ENCODE measurements around the gene SOX9. TPM values are rescaled to one million over a fixed set of nuclear protein-coding genes. Genes with fewer than 3 reads are reported as not detected.
A peak's percentile ranks its signal among the peaks of the same experiment; 100 is the strongest.

The SOX9 gene
- total and polyA plus RNA-seq, 2 of the 8 experiments (the other 6 are each of a cell fraction or from before 2014, with no cell fraction given), result 1.9 to 4.9 TPM

DNA sequence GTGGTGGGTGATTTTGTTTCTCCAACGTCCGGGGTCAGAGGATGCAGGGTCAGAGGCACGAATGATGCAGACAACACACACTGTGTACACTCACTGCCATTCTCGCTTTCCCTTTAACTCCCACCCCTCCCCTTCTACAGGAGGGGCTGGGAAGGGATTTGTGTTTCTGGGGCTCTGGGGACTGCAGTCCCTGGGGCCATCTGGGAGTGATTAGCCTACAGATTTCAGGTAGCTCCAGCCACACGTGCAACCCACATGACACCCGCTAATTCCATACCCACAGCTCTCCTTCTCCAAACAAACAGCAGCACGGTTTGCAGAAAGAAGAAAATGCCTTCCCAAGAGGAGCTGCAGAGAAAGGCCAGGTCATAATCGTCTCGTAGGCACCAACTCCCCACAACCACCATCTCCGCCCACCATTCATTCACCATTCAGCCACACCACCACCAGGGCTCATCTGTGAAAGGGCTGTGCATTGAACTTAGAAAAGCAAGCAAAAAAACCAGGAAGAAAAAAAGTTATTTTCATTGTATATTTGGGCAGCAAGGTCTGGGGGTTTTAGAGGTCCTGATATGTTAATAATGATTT lies 9.4 kb upstream of the SOX9 start:
- no peaks in the 10 kb centered on the region for H3K79me2 ChIP-seq (ENCODE audit: control insufficient read depth in 1 of 2, insufficient read depth in 2 of 2, low read length in 2 of 2)
- H3K4me1 ChIP-seq (replicated peaks in 1 of 4; ENCODE audit: control insufficient read depth in 3 of 4, insufficient read depth in 4 of 4, low read length in 3 of 4), result peaks cover 7 to 20% (median 16%) of the 10 kb centered on the region in 4 experiments
- no peak overlapping the region for H3K23ac ChIP-seq (ENCODE audit: insufficient read length)
- no peak overlapping the region for H4K91ac ChIP-seq (replicated peaks; ENCODE audit: insufficient read length, low read length)
- H3K9ac ChIP-seq (replicated peaks in 1 of 4; ENCODE audit: extremely low read depth in 1 of 4, low read depth in 3 of 4, low read length in 3 of 4), result peak overlapping the region in 1 of 4 experiments; percentile 24; a peak in 1 of 7 replicates
- H4K20me1 ChIP-seq (replicated peaks in 1 of 2; ENCODE audit: control insufficient read depth in 1 of 2, insufficient read depth in 2 of 2, low read length in 2 of 2), result no peaks in the 10 kb centered on the region
- no peak overlapping the region for H2BK5ac ChIP-seq (ENCODE audit: low read depth, low read length)
- no peak overlapping the region for H3K27ac ChIP-seq (ENCODE audit: low read depth, low read length)
- H3K36me3 ChIP-seq (ENCODE audit: control insufficient read depth in 2 of 4, insufficient read depth in 4 of 4, low read length in 3 of 4), result no peaks in the 10 kb centered on the region
- H2BK15ac ChIP-seq (ENCODE audit: low read length), result no peak overlapping the region
- TF ChIP-seq NANOG (IDR thresholded peaks at IDR 0.05; ENCODE audit: insufficient read depth, low read depth, low read length, poor library complexity, severe bottlenecking) (no peak), CTCF (IDR thresholded peaks at IDR 0.05; ENCODE audit: control extremely low read depth in 1 of 3, insufficient read depth in 1 of 3, low read depth in 1 of 3, low read length in 3 of 3) (no peak), ZNF274 (IDR thresholded peaks at IDR 0.05; ENCODE audit: borderline replicate concordance, extremely low read depth, low read length) (no peak), CEBPB (IDR thresholded peaks at IDR 0.05; ENCODE audit: low read depth, low read length) (no peak)
- no peak overlapping the region for H3K56ac ChIP-seq (replicated peaks; ENCODE audit: insufficient read length, low read depth, low read length)
- peaks cover 2 to 27% (median 22%) of the 10 kb centered on the region in 4 experiments for H3K27me3 ChIP-seq (replicated peaks in 1 of 4; ENCODE audit: control insufficient read depth in 3 of 4, extremely low read depth in 1 of 4, insufficient read depth in 3 of 4, low read length in 3 of 4)
- H3K14ac ChIP-seq (ENCODE audit: insufficient read length), result no peak overlapping the region
- no peak overlapping the region for H2BK120ac ChIP-seq (replicated peaks; ENCODE audit: low read depth, low read length)
- peak overlapping the region in 1 of 2 experiments; percentile 7; a peak in 2 of 4 replicates for H3K4me2 ChIP-seq (ENCODE audit: insufficient read depth in 1 of 2, low read depth in 2 of 2, low read length in 2 of 2)
- ChIA-PET CTCF (ENCODE audit: partially characterized antibody) (interaction anchor here (0.9 to 2.7 kb wide), 11 partner anchors 9 to 996 kb away, joined by 3 to 8 read pairs (median 4); no protein-coding TSS in a partner anchor), POLR2A (ENCODE audit: partially characterized antibody) (interaction anchor here (1.0 to 1.2 kb wide), 2 partner anchors 9 to 10 kb away, joined by 3 read pairs; partner anchors contain the start of gene SOX9)
- no peak overlapping the region for H2AK5ac ChIP-seq (ENCODE audit: low read depth, low read length)
- no peak overlapping the region for H4K5ac ChIP-seq (ENCODE audit: insufficient read length, low read depth, low read length)
- no peak overlapping the region for H2AFZ ChIP-seq (ENCODE audit: low read length)
- no peaks in the 10 kb centered on the region for H3K9me3 ChIP-seq (ENCODE audit: insufficient read depth in 2 of 2, low read depth in 1 of 2, low read length in 1 of 2)
- no peak overlapping the region for H3K4me3 ChIP-seq (ENCODE audit: extremely low read depth in 1 of 4, insufficient read depth in 2 of 4, low read depth in 3 of 4, low read length in 4 of 4)
- H3K18ac ChIP-seq (ENCODE audit: extremely low read depth, low read length), result 0 out of 2 replicates have a peak overlapping the region, but pooled peaks have one; percentile 25
- H2BK20ac ChIP-seq (ENCODE audit: low read length), result no peak overlapping the region
- no peak for FAIRE-seq
- H3K4ac ChIP-seq (replicated peaks; ENCODE audit: insufficient read length, low read depth, low read length), result no peak overlapping the region
- WGBS, 2 experiments (ENCODE audit: extremely low coverage in 1 of 2, insufficient coverage in 1 of 2, insufficient read length in 1 of 2, insufficient replicate concordance in 2 of 2, low coverage in 1 of 2, low lambda C conversion rate in 2 of 2, missing lambda C conversion rate in 1 of 2), result 70% methylated on average over 7 of the region's 10 CpGs; no CpG with 5 or more reads in 1 of the 2 experiments
- H3K23me2 ChIP-seq (ENCODE audit: low read depth, low read length), result peaks cover 6% of the 10 kb centered on the region; the same call in 1 of the 2 replicates
- no peaks in the 10 kb centered on the region for H3K79me1 ChIP-seq (ENCODE audit: low read depth, low read length)
- peak overlapping the region; percentile 72; the same call in 1 of the 2 replicates for H2BK12ac ChIP-seq (ENCODE audit: low read depth, low read length)
- DNase-seq (ENCODE audit: low read depth in 1 of 2, low spot score in 2 of 2), result no peak
- no peak overlapping the region for H4K8ac ChIP-seq (ENCODE audit: extremely low read depth, insufficient read depth, low read length)
